ENCODE measurements around the gene E2F8. TPM values are rescaled to one million over a fixed set of nuclear protein-coding genes. Genes with fewer than 3 reads are reported as not detected.

The E2F8 gene
- total and polyA plus RNA-seq, 2 donors (not counting 3 experiments of a cell fraction or from before 2014, with no cell fraction given): 6.5 to 19.1 TPM

GRCh38 chr11:19204836-19205235 lies 35.9 kb downstream of the E2F8 start:
- Histone ChIP-seq H2AFZ (ENCODE audit: low read depth, low read length) (no peak overlapping the region), H3K36me3 (ENCODE audit: control insufficient read depth in 2 of 2, extremely low read depth in 1 of 2, insufficient read depth in 2 of 2, low read length in 2 of 2) (no peaks in the 10 kb centered on the region), H3K9ac (replicated peaks; ENCODE audit: extremely low read depth, insufficient read depth, low read length) (no peak overlapping the region), H3K27me3 (ENCODE audit: control insufficient read depth in 2 of 2, insufficient read depth in 2 of 2, low read length in 2 of 2) (peaks cover 11 to 19% of the 10 kb centered on the region in 2 experiments), H3K4me2 (ENCODE audit: insufficient read depth, low read length) (no peak overlapping the region), H3K9me1 (replicated peaks; ENCODE audit: control insufficient read depth, extremely low read depth, insufficient read depth, low read length) (no peaks in the 10 kb centered on the region), H3K9me3 (replicated peaks; ENCODE audit: control insufficient read depth, insufficient read depth, low read length) (no peaks in the 10 kb centered on the region), H4K20me1 (replicated peaks; ENCODE audit: control insufficient read depth, extremely low read depth, insufficient read depth, low read length) (no peaks in the 10 kb centered on the region), H3K4me1 (ENCODE audit: control insufficient read depth, extremely low read depth, insufficient read depth, low read length) (peaks cover 8% of the 10 kb centered on the region), H3K4me3 (replicated peaks in 1 of 3; ENCODE audit: insufficient read depth in 1 of 3, low read depth in 1 of 3, low read length in 3 of 3) (no peak overlapping the region), H3K27ac (ENCODE audit: insufficient read depth, low read depth, low read length) (no peak overlapping the region), H3K79me2 (ENCODE audit: control insufficient read depth, insufficient read depth, low read length) (no peaks in the 10 kb centered on the region)
- intact Hi-C loops (cut with micrococcal nuclease): no loop called here
- BruUV-seq (replicated peaks): no TSS peak
- CTCF ChIA-PET: no interaction called here
- POLR2A ChIA-PET: no interaction called here
- TF ChIP-seq MYC (IDR thresholded peaks at IDR 0.05; ENCODE audit: low read depth, low read length) (no peak), JUN (IDR thresholded peaks at IDR 0.05; ENCODE audit: borderline replicate concordance, insufficient read depth, insufficient read length, low read depth) (no peak), FOS (IDR thresholded peaks at IDR 0.05; ENCODE audit: borderline replicate concordance, insufficient read depth, low read length) (no peak), POLR2A (IDR thresholded peaks at IDR 0.05; ENCODE audit: low read depth, low read length) (no peak), EZH2 (IDR thresholded peaks at IDR 0.05; ENCODE audit: borderline replicate concordance, low read depth, low read length, severe bottlenecking) (no peak), MAX (IDR thresholded peaks at IDR 0.05; ENCODE audit: insufficient read depth, insufficient read length) (no peak), CTCF (IDR thresholded peaks at IDR 0.05; ENCODE audit: extremely low read depth in 1 of 2, insufficient read depth in 1 of 2, low read depth in 1 of 2, low read length in 2 of 2) (no peak), POLR2AphosphoS5 (IDR thresholded peaks at IDR 0.05; ENCODE audit: insufficient read depth, low read depth, low read length) (no peak), GATA2 (IDR thresholded peaks at IDR 0.05; ENCODE audit: insufficient read depth, insufficient read length, low read depth, low read length) (no peak)
- FAIRE-seq (no peak), DNase-seq (ENCODE audit: low read depth, low spot score) (no peak)
- dilution Hi-C loops (cut with MboI; ENCODE audit: extremely low pct_ligation_motif_present, low sequenced_read_pairs): no loop called here

All from endothelial cell of umbilical vein (primary cell).